Measurements from ENCODE around the gene GLIS1. TPM values are rescaled to one million over a fixed set of nuclear protein-coding genes. Genes with fewer than 3 reads are reported as not detected.

GLIS1 gene
- total and polyA plus RNA-seq, 2 donors (not counting 3 experiments of a cell fraction or from before 2014, with no cell fraction given), result not detected

GRCh38 chr1:53549781-53550180 lies 189.2 kb downstream of the GLIS1 start:
- dilution Hi-C loops (cut with MboI; ENCODE audit: extremely low pct_ligation_motif_present, low sequenced_read_pairs) (no loop called here), intact Hi-C loops (cut with micrococcal nuclease) (no loop called here)
- H4K20me1 ChIP-seq (replicated peaks; ENCODE audit: control insufficient read depth, extremely low read depth, insufficient read depth, low read length), result no peaks in the 10 kb centered on the region
- no peak for TF ChIP-seq POLR2AphosphoS5 (IDR thresholded peaks at IDR 0.05; ENCODE audit: insufficient read depth, low read depth, low read length)
- H2AFZ ChIP-seq (ENCODE audit: low read depth, low read length), result no peak overlapping the region
- DNase-seq (ENCODE audit: low read depth, low spot score), result no peak
- H3K4me3 ChIP-seq (replicated peaks in 1 of 3; ENCODE audit: insufficient read depth in 1 of 3, low read depth in 1 of 3, low read length in 3 of 3), result no peak overlapping the region
- no peak overlapping the region for H3K27ac ChIP-seq (ENCODE audit: insufficient read depth, low read depth, low read length)
- no peaks in the 10 kb centered on the region for H3K9me1 ChIP-seq (replicated peaks; ENCODE audit: control insufficient read depth, extremely low read depth, insufficient read depth, low read length)
- no peak for FAIRE-seq
- H3K79me2 ChIP-seq (ENCODE audit: control insufficient read depth, insufficient read depth, low read length), result no peaks in the 10 kb centered on the region
- CTCF ChIA-PET, result interaction anchor here (1.0 to 1.3 kb wide), 2 partner anchors 9 to 64 kb away, joined by 3 to 4 read pairs; no protein-coding TSS in a partner anchor
- H3K4me2 ChIP-seq (ENCODE audit: insufficient read depth, low read length), result no peak overlapping the region
- POLR2A ChIA-PET, result no interaction called here
- H3K9me3 ChIP-seq (replicated peaks; ENCODE audit: control insufficient read depth, insufficient read depth, low read length), result no peaks in the 10 kb centered on the region
- no peaks in the 10 kb centered on the region for H3K27me3 ChIP-seq (ENCODE audit: control insufficient read depth in 2 of 2, insufficient read depth in 2 of 2, low read length in 2 of 2)
- H3K4me1 ChIP-seq (ENCODE audit: control insufficient read depth, extremely low read depth, insufficient read depth, low read length), result no peaks in the 10 kb centered on the region
- BruUV-seq (replicated peaks), result no TSS peak
- no peak overlapping the region for H3K9ac ChIP-seq (replicated peaks; ENCODE audit: extremely low read depth, insufficient read depth, low read length)
- H3K36me3 ChIP-seq (ENCODE audit: control insufficient read depth in 2 of 2, extremely low read depth in 1 of 2, insufficient read depth in 2 of 2, low read length in 2 of 2), result no peaks in the 10 kb centered on the region

- no peaks in the 10 kb centered on the region for H4K20me1 ChIP-seq (replicated peaks; ENCODE audit: control insufficient read depth, extremely low read depth, insufficient read depth, low read length)
- H3K9me1 ChIP-seq (replicated peaks; ENCODE audit: control insufficient read depth, extremely low read depth, insufficient read depth, low read length), result no peaks in the 10 kb centered on the region
- dilution Hi-C loops (cut with MboI; ENCODE audit: extremely low pct_ligation_motif_present, low sequenced_read_pairs), result no loop called here
- no peak overlapping the region for H3K27ac ChIP-seq (ENCODE audit: insufficient read depth, low read depth, low read length)
- DNase-seq (ENCODE audit: low read depth, low spot score) (no peak), FAIRE-seq (no peak)
- TF ChIP-seq JUN (IDR thresholded peaks at IDR 0.05; ENCODE audit: borderline replicate concordance, insufficient read depth, insufficient read length, low read depth) (no peak), MYC (IDR thresholded peaks at IDR 0.05; ENCODE audit: low read depth, low read length) (no peak), GATA2 (IDR thresholded peaks at IDR 0.05; ENCODE audit: insufficient read depth, insufficient read length, low read depth, low read length) (no peak), POLR2AphosphoS5 (IDR thresholded peaks at IDR 0.05; ENCODE audit: insufficient read depth, low read depth, low read length) (no peak), POLR2A (IDR thresholded peaks at IDR 0.05; ENCODE audit: low read depth, low read length) (no peak), MAX (IDR thresholded peaks at IDR 0.05; ENCODE audit: insufficient read depth, insufficient read length) (no peak)
- no peaks in the 10 kb centered on the region for H3K9me3 ChIP-seq (replicated peaks; ENCODE audit: control insufficient read depth, insufficient read depth, low read length)
- intact Hi-C loops (cut with micrococcal nuclease), result no loop called here
- no peak overlapping the region for H2AFZ ChIP-seq (ENCODE audit: low read depth, low read length)
- no peak overlapping the region for H3K4me3 ChIP-seq (replicated peaks in 1 of 3; ENCODE audit: insufficient read depth in 1 of 3, low read depth in 1 of 3, low read length in 3 of 3)
- H3K4me1 ChIP-seq (ENCODE audit: control insufficient read depth, extremely low read depth, insufficient read depth, low read length), result no peaks in the 10 kb centered on the region
- POLR2A ChIA-PET, result no interaction called here
- no peaks in the 10 kb centered on the region for H3K27me3 ChIP-seq (ENCODE audit: control insufficient read depth in 2 of 2, insufficient read depth in 2 of 2, low read length in 2 of 2)
- H3K9ac ChIP-seq (replicated peaks; ENCODE audit: extremely low read depth, insufficient read depth, low read length), result no peak overlapping the region
- BruUV-seq (replicated peaks), result no TSS peak
- H3K79me2 ChIP-seq (ENCODE audit: control insufficient read depth, insufficient read depth, low read length), result no peaks in the 10 kb centered on the region
- CTCF ChIA-PET, result interaction anchor here (0.6 to 1.3 kb wide), 3 partner anchors 10 to 858 kb away, joined by 3 to 4 read pairs (median 4); no protein-coding TSS in a partner anchor
- no peaks in the 10 kb centered on the region for H3K36me3 ChIP-seq (ENCODE audit: control insufficient read depth in 2 of 2, extremely low read depth in 1 of 2, insufficient read depth in 2 of 2, low read length in 2 of 2)
- no peak overlapping the region for H3K4me2 ChIP-seq (ENCODE audit: insufficient read depth, low read length)
These were observed 189.7 kb downstream of the GLIS1 start for GRCh38 chr1:53549287-53549686.
